ENCODE measurements around the gene PACS1. TPM values are rescaled to one million over a fixed set of nuclear protein-coding genes. Genes with fewer than 3 reads are reported as not detected.

PACS1 gene
- polyA plus RNA-seq, 1 donor (not counting 4 experiments of a cell fraction or from before 2014, with no cell fraction given): 14.9 TPM

DNA sequence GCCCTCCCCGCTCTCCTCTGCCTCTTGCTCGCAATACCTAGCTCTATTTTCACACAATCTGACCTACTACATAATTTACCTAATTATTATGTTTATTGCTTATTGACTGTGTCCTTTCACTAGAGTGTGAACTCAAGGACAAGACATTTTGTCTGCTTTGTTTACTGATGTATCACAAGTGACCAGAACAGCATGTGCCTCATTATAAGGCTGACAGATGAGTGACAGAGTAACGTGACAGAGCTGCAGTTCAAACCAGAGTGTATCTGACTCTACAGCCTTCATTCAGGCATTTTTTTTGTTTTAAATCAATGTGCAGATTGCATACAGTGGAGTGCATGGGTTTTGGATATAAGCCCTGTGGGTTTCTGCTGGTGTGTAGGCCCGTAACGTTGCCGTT is 116.4 kb downstream of the PACS1 start:
- H2AFZ ChIP-seq (ENCODE audit: control insufficient read depth, low read length): no peak overlapping the region
- peaks cover 2% of the 10 kb centered on the region for H3K9me1 ChIP-seq (ENCODE audit: control insufficient read depth, extremely low read depth, insufficient read depth, low read length)
- no peaks in the 10 kb centered on the region for H3K36me3 ChIP-seq (ENCODE audit: control insufficient read depth in 2 of 2, extremely low read depth in 1 of 2, insufficient read depth in 2 of 2, low read length in 2 of 2)
- dilution Hi-C loops (cut with MboI; ENCODE audit: extremely low pct_ligation_motif_present, low sequenced_read_pairs): no loop called here
- peaks cover 11% of the 10 kb centered on the region for H3K79me2 ChIP-seq (ENCODE audit: control insufficient read depth, insufficient read depth, low read length)
- no peak overlapping the region for H3K4me3 ChIP-seq (ENCODE audit: control insufficient read depth in 2 of 3, extremely low read depth in 1 of 3, insufficient read depth in 2 of 3, low read depth in 1 of 3, low read length in 3 of 3)
- TF ChIP-seq, protein P1, sequence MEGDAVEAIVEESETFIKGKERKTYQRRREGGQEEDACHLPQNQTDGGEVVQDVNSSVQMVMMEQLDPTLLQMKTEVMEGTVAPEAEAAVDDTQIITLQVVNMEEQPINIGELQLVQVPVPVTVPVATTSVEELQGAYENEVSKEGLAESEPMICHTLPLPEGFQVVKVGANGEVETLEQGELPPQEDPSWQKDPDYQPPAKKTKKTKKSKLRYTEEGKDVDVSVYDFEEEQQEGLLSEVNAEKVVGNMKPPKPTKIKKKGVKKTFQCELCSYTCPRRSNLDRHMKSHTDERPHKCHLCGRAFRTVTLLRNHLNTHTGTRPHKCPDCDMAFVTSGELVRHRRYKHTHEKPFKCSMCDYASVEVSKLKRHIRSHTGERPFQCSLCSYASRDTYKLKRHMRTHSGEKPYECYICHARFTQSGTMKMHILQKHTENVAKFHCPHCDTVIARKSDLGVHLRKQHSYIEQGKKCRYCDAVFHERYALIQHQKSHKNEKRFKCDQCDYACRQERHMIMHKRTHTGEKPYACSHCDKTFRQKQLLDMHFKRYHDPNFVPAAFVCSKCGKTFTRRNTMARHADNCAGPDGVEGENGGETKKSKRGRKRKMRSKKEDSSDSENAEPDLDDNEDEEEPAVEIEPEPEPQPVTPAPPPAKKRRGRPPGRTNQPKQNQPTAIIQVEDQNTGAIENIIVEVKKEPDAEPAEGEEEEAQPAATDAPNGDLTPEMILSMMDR (optimal IDR thresholded peaks at IDR 0.05 in 1 of 3, IDR thresholded peaks at IDR 0.05 in 1 of 3, conservative IDR thresholded peaks at IDR 0.05 in 1 of 3; ENCODE audit: extremely low read depth in 1 of 3, insufficient read depth in 2 of 3, low read length in 3 of 3): no peak
- no peak for TF ChIP-seq EZH2 (IDR thresholded peaks at IDR 0.05; ENCODE audit: low read length)
- DNase-seq (ENCODE audit: low read depth, low spot score): no peak
- H3K4me2 ChIP-seq (ENCODE audit: control insufficient read depth, extremely low read depth, insufficient read depth, low read depth, low read length): no peak overlapping the region
- no peaks in the 10 kb centered on the region for H3K27me3 ChIP-seq (ENCODE audit: control insufficient read depth, extremely low read depth, insufficient read depth, low read length)
- FAIRE-seq: no peak
- no peak overlapping the region for H3K27ac ChIP-seq (ENCODE audit: control insufficient read depth, insufficient read depth, low read length)
- H3K4me1 ChIP-seq (ENCODE audit: control insufficient read depth, extremely low read depth, insufficient read depth, low read length): peaks cover 9% of the 10 kb centered on the region
- no peak overlapping the region for H3K9ac ChIP-seq (ENCODE audit: control insufficient read depth, extremely low read depth, insufficient read depth, low read length)
- H4K20me1 ChIP-seq (ENCODE audit: control insufficient read depth, extremely low read depth, insufficient read depth, low read length): no peaks in the 10 kb centered on the region
- H3K9me3 ChIP-seq (ENCODE audit: control insufficient read depth, low read depth, low read length): no peaks in the 10 kb centered on the region

DNA sequence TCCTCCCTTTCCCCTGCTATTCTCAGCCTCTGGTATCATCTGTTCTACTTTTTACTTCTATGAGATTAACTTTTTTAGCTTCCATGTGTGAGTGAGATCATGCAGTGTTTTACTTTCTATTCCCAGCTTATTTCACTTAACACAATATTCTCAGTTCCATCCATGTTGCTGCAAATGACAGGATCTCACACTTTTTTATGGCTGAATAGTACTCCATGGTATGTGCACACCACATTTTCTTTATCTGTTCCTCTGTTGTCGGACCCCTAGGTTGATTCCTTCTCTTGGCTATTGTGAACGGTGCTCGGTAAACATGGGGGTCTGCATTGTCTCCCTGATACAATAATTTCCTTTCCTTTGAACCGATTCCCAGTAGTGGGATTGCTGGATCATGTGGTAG is 117.4 kb downstream of the PACS1 start:
- Histone ChIP-seq H3K9ac (ENCODE audit: control insufficient read depth, extremely low read depth, insufficient read depth, low read length) (no peak overlapping the region), H3K4me3 (ENCODE audit: control insufficient read depth in 2 of 3, extremely low read depth in 1 of 3, insufficient read depth in 2 of 3, low read depth in 1 of 3, low read length in 3 of 3) (no peak overlapping the region), H3K79me2 (ENCODE audit: control insufficient read depth, insufficient read depth, low read length) (peaks cover 11% of the 10 kb centered on the region), H3K36me3 (ENCODE audit: control insufficient read depth in 2 of 2, extremely low read depth in 1 of 2, insufficient read depth in 2 of 2, low read length in 2 of 2) (no peaks in the 10 kb centered on the region), H2AFZ (ENCODE audit: control insufficient read depth, low read length) (no peak overlapping the region), H3K4me2 (ENCODE audit: control insufficient read depth, extremely low read depth, insufficient read depth, low read depth, low read length) (no peak overlapping the region), H3K27ac (ENCODE audit: control insufficient read depth, insufficient read depth, low read length) (no peak overlapping the region), H3K9me1 (ENCODE audit: control insufficient read depth, extremely low read depth, insufficient read depth, low read length) (peaks cover 2% of the 10 kb centered on the region), H3K4me1 (ENCODE audit: control insufficient read depth, extremely low read depth, insufficient read depth, low read length) (peaks cover 18% of the 10 kb centered on the region), H4K20me1 (ENCODE audit: control insufficient read depth, extremely low read depth, insufficient read depth, low read length) (no peaks in the 10 kb centered on the region), H3K9me3 (ENCODE audit: control insufficient read depth, low read depth, low read length) (no peaks in the 10 kb centered on the region), H3K27me3 (ENCODE audit: control insufficient read depth, extremely low read depth, insufficient read depth, low read length) (no peaks in the 10 kb centered on the region)
- dilution Hi-C loops (cut with MboI; ENCODE audit: extremely low pct_ligation_motif_present, low sequenced_read_pairs): no loop called here
- FAIRE-seq (no peak), DNase-seq (ENCODE audit: low read depth, low spot score) (no peak)
- TF ChIP-seq, protein P1 (optimal IDR thresholded peaks at IDR 0.05 in 1 of 3, IDR thresholded peaks at IDR 0.05 in 1 of 3, conservative IDR thresholded peaks at IDR 0.05 in 1 of 3; ENCODE audit: extremely low read depth in 1 of 3, insufficient read depth in 2 of 3, low read length in 3 of 3): no peak
- no peak for TF ChIP-seq EZH2 (IDR thresholded peaks at IDR 0.05; ENCODE audit: low read length)
